GM12874 (cell line): ENCODE results near the gene PSMD11.

Experiments used
- TF ChIP-seq, protein P1 (sequence below): IDR thresholded peaks from 2 replicates; pipeline ENCODE4 v1.5.1; 2011; ENCODE audit warnings: low read depth, mild to moderate bottlenecking, control low read depth, low read length, moderate library complexity; ENCODE audit not compliant: insufficient read depth

PSMD11 gene

DNA sequence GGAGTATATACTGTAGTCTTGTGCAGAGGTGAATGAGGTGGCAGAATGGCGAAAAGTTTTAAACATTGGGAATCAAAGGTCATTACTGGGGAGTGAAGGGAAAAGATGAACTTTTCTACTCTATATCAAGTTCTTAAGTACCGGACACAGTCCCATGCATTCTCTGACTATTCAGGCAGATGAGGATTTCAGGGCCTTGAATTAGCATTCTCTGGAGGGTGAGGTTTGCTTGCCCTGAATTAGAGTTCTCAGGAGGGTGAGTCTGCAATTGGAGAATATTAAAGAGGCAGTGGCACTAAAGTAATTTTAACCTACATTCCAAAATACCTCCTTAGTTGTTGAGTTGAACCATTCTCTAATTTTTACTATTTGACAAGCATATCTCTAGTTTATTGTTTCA is 9.1 kb downstream of the PSMD11 start:
- TF ChIP-seq, protein P1, sequence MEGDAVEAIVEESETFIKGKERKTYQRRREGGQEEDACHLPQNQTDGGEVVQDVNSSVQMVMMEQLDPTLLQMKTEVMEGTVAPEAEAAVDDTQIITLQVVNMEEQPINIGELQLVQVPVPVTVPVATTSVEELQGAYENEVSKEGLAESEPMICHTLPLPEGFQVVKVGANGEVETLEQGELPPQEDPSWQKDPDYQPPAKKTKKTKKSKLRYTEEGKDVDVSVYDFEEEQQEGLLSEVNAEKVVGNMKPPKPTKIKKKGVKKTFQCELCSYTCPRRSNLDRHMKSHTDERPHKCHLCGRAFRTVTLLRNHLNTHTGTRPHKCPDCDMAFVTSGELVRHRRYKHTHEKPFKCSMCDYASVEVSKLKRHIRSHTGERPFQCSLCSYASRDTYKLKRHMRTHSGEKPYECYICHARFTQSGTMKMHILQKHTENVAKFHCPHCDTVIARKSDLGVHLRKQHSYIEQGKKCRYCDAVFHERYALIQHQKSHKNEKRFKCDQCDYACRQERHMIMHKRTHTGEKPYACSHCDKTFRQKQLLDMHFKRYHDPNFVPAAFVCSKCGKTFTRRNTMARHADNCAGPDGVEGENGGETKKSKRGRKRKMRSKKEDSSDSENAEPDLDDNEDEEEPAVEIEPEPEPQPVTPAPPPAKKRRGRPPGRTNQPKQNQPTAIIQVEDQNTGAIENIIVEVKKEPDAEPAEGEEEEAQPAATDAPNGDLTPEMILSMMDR, result no peak

- TF ChIP-seq, protein P1, result no peak
Observed at GRCh38 chr17:32458371-32458770, 14.1 kb downstream of the PSMD11 start.

DNA sequence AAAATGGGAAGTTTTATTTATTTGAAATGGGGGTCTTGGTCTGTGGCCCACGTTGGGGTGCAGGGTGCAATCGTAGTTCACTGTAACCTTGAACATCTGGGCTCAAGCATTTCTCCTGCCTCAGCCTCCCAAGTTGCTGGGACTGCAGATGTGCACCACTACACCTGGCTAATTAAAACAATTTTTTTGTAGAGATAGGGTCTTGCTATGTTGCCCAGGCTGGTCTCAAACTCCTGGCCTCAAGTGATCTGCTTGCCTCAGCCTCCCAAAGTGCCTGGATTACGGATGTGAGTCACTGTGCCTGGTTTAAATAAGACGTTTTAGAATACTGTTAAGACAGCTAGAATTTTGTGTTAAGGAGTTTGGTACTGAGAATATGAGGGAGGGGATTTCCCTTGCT is 15.7 kb downstream of the PSMD11 start:
- TF ChIP-seq, protein P1, result no peak

DNA sequence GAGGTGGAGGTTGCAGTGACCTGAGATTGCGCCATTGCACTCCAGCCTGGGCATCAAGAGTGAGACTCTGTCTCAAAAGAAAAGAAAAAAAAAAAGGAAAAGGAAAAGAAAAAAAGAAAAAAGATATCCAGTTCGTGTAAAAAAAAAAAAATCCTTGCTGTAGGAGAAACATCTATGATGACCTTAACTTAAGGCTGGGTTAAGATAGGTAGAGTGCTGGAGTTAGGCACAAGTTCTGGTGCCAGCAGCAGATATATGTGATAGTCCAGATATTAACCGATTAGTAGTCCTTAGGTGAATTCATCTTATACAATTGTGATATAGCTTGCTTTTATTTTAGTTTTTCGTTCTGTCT is 17.2 kb downstream of the PSMD11 start:
- TF ChIP-seq, protein P1, result no peak

GRCh38 chr17:32461853-32462617 is 17.7 kb downstream of the PSMD11 start:
- TF ChIP-seq, protein P1, result peak; percentile 58

DNA sequence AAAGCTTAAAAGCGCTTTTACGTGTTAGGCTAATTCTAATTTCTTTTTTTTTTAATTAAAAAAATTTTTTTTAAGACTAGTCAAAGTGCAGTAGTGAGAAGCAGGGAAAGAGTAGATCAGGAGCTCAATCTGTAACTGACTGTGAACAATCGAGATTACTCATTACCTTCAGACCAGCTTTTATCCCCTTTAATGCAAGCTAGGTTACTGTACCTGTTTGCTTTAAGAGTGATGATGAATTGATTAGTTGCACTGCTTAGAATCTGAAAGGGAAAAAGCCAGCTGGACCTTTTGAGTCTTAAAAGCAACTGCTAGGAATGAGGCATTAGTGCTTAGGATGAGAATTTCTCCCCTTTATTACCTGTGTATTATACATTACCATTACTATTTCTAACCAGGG is 19.0 kb downstream of the PSMD11 start:
- TF ChIP-seq, protein P1, result no peak

GRCh38 chr17:32464374-32464773 is 20.1 kb downstream of the PSMD11 start:
- TF ChIP-seq, protein P1, result no peak
